Adrenal gland (tissue), 5 donors: Measurements from ENCODE around the gene BMP6.

ENCODE experiments used
- CTCF ChIP-seq, 6 experiments: fragments of 450-650 bp in 4 of 6; fragments of 200-600 bp in 2 of 6; sonication (generic) in 1 of 6; IDR thresholded peaks; 1 replicate in 5 of 6; 2 replicates in 1 of 6; pipeline versions ENCODE4 v1.5.1 to v1.8.0; 2016 to 2021; ENCODE audit warnings: antibody characterized with exemption in 6 of 6, mild to moderate bottlenecking in 2 of 6, moderate library complexity in 1 of 6
- POLR2A ChIP-seq, 2 donors: fragments of 450-650 bp; IDR thresholded peaks; one replicate each; pipeline ENCODE4 v1.6.1; 2017; ENCODE audit warnings: antibody characterized with exemption in 2 of 2, mild to moderate bottlenecking in 2 of 2, moderate library complexity in 1 of 2
- donor health status: DM: no; HTN: no; CAD: no.

GRCh38 chr6:7891078-7891872 is 165.4 kb downstream of the BMP6 start:
- TF ChIP-seq POLR2A (IDR thresholded peaks at IDR 0.05) = no peak
- no peak for TF ChIP-seq CTCF (IDR thresholded peaks at IDR 0.05)
